ENCODE data around the gene ZNF618. TPM values are rescaled to one million over a fixed set of nuclear protein-coding genes. Genes with fewer than 3 reads are reported as not detected.

The ZNF618 gene
- total RNA-seq, 1 experiment from 2014 or later: 0.20 TPM

DNA sequence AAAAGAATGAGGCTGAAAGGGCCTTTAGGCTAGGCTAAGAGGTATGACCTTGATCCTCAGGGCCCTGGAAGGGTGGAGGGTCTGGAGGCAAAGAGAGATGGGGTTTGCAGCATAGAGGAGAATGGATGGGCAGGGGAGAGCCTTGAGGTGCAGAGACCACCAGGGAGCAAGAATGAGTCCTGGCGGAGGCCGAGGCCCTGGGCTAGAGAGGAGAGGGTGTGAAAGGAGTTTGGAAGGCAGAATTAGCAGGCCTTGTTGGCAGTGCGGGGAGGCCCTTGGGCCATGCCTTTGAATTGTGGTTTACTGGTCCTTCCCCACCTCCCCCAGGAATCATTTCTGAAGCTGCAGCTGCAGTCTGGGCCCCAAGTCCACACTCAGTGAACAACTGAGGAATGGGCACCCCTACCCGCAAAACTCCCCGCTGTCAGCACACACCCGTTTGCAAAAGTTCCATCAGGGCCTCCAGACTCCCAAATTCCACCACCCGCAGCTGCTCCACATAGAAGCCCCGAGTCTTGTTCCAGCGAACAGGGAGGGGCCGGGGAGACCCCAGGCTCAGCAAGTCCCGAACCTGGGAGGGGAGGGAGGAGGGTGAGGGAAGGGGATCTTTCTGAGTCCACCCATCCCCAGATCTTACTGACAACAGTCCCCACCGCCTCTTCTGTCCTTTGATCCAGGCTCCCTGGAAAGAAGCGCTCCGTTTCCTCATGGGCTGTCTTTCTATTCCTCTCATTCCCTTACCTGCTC is 220.9 kb downstream of the ZNF618 start:
- no peak for DNase-seq (ENCODE audit: low spot score)

DNA sequence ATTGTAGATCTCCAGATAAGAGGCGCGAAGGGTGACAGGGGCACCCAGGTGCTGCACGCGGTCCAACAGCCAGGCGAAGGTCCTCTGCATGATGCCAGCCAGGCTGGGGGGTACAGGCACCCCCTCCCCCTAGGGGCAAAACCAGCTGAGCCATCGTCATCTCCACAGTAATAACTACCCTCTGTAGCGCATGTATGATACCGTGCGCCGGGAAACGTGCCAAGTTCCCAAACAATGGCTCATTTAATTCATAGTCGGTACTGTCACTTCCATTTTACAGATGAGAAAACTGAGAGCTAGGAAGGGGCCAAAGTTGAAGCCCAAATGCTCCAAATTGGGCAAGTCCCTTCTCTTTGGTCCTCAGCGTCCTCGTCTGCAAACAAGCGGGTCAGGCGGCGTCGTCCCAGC is 221.5 kb downstream of the ZNF618 start:
- DNase-seq (ENCODE audit: low spot score): peak; percentile 51

DNA sequence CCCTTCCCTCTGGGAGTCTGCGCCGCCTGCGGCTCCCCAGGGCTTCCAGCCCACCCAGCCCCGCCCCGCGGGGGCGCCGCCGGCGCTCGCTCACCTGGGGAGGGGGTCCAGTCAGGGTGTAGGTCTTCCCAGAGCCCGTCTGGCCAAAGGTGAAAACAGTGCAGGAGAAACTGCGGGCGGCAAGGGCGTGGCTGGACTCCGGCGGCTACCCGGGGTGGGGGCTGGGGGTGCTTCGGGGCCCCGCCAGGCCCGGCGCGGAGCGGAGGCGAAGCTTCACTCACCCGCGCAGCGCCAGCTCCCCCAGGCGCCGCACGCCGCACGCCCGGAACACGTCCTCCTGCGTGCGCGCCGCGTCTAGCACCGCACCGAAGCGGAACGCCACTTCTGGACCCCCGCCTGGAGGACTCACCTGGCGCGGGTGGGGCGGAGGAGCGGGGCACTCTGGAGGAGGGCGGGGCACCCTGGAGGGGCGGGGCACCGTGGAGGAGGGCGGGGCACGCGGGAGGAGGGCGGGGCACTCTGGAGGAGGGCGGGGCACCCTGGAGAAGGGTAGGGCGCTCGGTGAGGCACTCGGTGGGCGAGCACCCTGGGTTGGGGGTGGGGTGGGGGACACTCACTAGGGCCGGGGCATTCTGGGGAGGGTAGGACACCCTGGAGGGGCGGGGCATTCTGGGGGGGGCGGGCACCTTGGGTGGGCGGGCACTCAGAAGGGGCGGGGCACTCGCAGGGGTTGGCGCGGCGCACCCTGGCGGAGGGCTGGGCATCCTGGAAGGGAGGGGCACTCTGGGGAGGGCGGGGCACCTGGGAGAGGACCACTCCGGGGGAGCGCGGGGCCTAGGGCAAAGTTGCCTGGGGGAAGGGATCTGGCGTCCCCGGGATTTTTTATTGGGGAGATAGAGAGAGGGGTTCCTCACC is 222.2 kb downstream of the ZNF618 start:
- DNase-seq (ENCODE audit: low spot score): peak; percentile 61

GRCh38 chr9:114098936-114099668 is 223.0 kb downstream of the ZNF618 start, which contains the start of gene KIF12:
Gene KIF12, minus strand, starts transcription at chr9:114099292. Its CDS starts 16 bp downstream, at chr9:114099276.
- peak; percentile 57 for DNase-seq (ENCODE audit: low spot score)

GRCh38 chr9:114099669-114100270 is 223.7 kb downstream of the ZNF618 start:
- no peak for DNase-seq (ENCODE audit: low spot score)

GRCh38 chr9:114100536-114100935 is 224.4 kb downstream of the ZNF618 start:
- DNase-seq (ENCODE audit: low spot score): no peak

GRCh38 chr9:114102484-114102883 is 226.4 kb downstream of the ZNF618 start:
- DNase-seq (ENCODE audit: low spot score): no peak

DNA sequence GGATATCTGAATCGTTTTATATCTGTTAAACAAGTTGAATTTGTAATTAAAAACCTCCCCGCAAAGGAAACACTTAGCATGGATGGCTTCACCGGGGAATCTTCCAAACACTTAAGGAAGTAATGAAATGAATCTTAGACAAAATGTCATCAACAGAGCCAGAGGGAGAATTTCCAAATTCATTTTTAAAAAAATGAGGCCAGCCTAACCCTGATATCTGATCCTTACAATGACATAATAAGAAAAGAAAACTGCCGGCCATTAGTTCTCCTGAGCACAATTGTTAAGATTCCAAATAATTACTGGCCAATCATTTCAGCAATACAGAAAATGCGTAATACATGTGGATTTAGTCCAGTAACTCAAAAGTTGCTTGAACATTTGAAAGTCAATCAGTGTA is 229.1 kb downstream of the ZNF618 start:
- no peak for DNase-seq (ENCODE audit: low spot score)

Other genes starting within 250 kb of the ZNF618 start
- 3.0 and 4.4 TPM in 2 replicates for gene AMBP, start 202.0 kb downstream of the ZNF618 start, total RNA-seq (2014; rRNA removed; shearing (Covaris generic))
- gene KIF12, start 223.0 kb downstream of the ZNF618 start, total RNA-seq (2014; rRNA removed; shearing (Covaris generic)): 36.4 and 41.0 TPM in 2 replicates

Measured in HT-29 (cell line).